NCI-H2029 treated with DMSO at 0.1 percent for 48 hours (cell line): ENCODE results near the gene AGBL3.
A peak's percentile ranks its signal among the peaks of the same experiment; 100 is the strongest.
"Not testable (repeated sequence)": the region's sequence is repeated elsewhere in the genome, so short reads cannot be mapped to it uniquely, and the experiment has no call there.

ENCODE experiments used
- DNase-seq: peaks from one replicate; lab custom pipeline; 2025; lab: John Stamatoyannopoulos, UW

AGBL3 gene

DNA sequence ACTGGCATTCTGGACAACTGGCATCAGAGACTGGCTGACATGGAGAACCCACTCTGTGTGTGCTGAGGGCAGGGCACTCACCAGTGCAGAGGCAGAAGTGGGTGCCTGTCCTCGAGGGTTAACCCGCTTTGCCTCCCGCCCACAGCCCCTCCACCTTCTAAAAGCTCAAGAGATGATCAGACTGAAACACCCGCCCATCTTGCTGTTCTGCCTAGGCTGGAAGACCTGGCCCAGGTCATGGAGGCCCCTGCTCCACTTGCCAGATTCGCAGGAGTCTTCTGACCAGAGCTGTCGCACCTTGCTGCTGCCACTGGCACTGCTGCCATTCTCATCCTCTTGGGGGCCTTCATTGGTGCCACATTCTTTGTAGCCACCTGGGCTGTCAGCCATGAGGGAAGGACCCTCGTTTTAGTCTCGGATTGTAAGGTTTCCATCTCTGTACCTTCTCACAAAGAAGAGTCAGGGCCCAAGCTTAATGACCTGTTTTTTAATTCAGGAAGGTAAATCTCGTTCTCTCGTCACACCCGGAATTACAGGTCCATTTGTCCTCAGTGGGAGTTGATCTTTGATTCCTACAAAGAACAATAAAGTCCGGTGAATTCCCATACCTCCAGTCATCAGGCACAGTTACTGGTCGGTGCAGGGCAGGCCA, 182.3 kb downstream of the AGBL3 start:
- DNase-seq, result no peak

DNA sequence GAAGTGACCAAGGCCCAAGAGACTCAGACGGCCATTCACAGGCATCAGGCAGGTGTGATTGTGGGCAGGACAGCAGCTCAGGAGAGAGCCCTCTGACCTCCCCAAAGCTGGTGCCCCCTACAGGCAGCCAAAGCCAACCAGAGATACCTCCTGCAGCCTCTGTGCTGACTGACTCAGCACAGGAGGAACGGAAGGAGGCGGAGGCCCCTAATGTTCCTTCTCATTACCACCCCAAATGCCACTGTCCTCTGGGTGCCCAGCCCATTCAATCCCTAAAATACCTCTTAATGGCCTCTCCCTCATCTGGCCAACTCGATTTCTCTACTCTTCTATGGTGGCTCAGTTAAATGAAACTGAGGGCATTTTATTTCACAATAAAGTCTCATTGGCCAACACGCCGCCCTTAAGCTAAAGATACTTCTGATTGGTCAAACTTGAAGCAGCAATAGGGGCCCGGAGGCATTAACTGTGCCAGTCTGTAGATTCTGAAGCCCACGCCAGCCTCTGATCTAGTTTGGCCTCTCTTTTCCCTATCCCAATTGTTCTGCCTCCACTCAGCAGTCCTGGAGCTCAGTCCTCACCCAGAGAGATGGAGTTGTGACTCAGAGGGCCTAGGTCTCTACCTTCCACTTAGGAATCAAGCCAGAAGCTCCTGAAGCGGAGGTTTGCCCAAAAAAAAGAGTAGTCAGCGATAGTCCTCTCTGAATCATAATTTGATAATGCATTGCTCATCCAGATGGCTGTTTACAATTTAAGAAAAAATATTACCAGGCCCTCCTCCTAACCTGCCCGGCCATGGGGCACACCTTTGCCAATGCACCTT, 183.0 kb downstream of the AGBL3 start:
- no peak for DNase-seq

DNA sequence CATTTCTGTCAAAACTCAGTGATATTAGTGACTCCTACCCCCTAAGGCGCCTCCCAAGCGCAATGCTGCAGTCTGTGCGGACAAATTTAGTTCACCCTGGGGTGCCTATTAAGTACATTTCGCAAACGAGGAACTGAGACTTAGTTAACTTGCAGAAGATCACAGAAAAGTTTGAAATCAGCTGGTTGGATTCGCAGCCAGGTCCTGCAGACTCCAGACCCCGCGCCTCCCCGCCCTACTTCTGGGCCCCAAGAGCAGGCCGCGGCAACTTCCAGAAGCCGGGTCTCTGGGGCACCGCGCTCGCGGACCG, 183.6 kb downstream of the AGBL3 start:
- DNase-seq, result no peak

DNA sequence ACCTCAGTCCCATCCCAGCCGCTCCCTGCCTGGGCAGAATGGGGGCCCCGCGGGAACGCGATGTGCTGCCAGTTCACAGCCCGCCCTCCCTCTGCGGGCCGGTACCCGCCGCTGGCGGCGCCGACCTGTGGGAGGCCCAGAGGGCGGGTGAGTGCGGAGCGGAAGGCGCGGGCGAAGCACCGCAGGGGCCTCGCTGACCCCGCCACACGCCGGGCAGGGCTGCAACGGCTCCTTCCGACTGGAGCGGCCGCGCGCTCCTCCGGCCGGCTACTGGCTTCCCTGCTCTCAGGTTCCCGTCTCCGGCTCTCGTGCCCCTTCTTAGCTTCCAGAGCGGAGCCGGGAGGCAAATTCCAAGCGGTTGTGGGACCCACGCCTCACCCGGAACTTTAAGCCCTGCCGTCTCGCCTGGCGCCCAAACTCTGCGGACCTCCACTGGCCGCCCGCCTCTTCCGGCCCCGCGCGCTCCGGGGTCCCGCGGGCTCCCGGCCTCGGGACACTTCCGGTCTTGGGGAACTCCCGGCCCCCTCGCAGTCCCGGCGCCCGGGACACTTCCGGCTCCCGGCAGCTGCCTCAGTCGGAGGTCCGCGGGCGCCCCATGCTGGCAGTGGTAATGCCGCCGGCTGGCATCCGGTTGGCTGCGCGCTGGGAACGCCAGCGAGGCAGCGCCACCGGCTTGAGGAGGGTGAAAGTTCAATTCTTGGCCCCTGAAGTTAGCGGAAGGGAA, 184.1 kb downstream of the AGBL3 start, which contains the start of gene CYREN:
Gene CYREN, minus strand, starts transcription at position 434 of the 724 bp plus-strand sequence. CDS start 1,785 bp downstream, outside the sequence.
- peak; percentile 45 for DNase-seq

DNA sequence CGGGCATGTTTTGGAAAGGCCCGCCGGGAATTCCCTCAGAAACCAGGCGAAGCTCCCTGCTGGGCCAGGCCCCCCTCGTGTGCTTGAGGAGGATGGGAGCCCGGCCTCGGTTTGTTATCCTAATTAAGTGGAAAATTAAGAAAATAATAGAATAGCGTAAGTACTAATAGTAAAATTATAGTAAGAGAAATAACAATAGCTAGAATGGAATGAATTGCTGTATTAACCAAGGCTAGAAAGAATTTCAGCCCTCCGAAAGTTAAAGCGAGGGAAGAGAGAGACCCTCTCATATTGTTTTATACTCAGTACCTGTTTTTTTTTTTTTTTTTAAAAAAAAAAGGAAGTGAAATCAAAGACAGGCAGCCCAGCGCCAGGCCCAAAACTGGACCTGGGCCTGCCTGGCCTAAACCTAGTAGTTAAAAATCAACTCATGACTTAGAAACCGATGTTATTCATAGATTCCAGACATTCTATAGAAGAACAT, 184.7 kb downstream of the AGBL3 start:
- not testable (repeated sequence) for DNase-seq

DNA sequence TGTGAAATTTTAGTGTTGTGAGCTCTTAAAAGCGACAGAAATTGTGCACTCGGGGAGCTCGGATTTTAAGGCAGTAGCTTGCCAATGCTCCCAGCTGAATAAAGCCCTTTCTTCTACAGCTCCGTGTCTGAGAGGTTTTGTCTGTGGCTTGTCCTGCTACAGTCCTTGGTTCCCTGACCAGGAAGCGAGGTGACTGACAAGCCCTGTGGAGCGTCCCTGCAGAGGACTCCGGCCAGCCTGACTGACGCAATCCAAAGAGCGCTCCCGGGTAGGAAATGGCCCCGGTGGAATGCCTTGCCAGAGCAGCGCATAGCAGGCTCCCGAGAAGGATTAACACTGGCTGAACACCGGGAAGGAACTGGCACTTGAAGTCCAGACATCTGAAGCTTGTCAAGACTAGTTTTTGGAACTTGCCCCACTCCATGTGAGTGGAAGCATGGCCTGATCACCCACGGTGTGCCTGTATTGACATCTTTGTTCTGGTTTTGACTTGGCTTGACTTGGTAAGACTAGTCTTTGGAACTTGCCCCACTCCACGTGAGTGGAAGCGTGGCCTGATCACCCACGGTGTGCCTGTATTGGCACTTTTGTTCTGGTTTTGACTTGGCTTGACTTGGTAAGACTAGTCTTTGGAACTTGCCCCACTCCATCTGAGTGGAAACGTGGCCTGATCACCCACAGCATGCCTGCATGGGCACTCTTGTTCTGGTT, 185.4 kb downstream of the AGBL3 start:
- DNase-seq, result not testable (repeated sequence)

DNA sequence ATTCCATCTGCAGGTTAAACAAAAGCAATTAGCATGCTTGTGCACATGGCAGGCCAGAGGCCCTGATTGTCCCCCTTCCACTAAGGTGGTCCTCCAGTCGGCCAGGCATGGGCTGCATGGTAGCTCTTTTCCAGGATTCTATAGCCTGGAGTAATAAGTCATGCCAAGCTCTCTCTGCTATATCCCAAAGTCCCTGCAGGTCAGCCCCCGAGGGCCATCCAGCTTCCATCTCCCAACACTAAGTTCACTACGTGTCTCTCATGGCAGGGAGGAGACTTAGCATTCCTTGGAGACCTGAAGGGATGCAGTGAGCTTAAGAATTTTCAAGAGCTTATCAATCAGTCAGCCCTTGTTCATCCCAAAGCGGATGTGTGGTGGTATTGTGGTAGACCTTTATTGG, 187.6 kb downstream of the AGBL3 start:
- DNase-seq, result not testable (repeated sequence)

DNA sequence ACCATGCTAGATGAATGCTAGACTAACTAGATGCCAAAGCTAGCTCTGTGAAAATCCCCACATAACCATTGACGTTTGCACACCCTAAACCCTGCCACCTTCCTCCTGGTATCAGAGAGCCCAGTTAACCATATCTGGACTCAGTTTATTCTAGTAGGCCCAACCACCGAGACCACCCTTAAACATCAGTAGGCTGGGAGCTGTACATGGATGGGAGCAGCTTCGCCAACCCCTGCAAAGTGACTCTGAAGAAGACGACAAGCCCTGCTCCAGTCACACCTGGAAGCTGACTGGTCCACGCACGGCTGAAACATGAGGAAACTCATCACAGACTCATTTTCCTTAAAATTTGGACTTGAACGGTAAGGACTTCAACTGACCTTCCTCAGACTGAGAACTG, 188.6 kb downstream of the AGBL3 start:
- DNase-seq, result no peak

DNA sequence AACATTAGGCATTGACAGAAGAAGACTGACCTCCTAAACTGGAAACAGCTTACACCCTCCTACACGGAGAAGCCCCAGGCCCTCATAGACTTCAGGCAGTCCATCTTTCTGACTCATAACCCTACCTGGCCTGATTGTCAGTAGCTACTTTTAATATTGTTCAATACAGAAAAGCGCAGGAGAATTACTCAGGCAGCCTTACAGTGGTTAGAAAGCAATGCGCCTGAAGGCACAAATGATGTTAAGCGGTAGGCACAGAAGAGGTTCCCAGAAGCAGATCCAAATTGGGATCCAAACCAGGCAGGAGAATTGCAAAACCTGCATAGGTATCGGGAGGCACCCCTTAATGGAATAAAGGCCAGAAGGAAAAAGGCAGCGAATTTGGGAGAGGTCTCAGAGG, 189.6 kb downstream of the AGBL3 start:
- no peak for DNase-seq

DNA sequence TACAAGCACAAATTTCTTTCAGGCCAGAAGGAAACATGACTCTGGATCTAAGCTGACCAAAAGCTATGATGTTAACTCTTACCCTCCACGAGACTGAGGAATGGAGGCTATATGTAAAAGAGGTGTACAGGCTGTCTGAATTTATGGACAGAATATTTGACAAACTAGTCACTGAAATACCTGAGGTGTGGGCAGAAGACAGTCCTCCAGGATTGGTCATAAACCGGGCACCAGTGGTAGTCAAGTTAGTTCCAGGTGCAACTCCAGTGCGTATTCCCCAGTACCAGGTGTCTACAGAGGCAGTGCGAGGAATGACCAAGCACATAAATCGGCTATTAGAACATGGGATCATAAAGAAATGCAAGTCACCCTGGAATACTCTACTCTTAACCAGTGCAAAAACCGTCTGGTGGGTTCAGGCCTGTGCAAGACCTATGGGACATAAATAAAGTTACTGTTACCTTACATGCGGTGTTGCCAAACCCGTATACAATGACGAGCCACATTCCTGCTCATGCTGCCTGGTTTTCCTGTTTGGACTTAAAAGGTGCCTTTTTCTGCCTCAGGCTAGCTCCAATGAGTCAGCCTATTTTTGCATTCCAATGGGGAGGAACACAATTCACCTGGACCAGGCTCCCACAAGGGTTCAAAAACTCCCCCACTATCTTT, 190.9 kb downstream of the AGBL3 start:
- no peak for DNase-seq

DNA sequence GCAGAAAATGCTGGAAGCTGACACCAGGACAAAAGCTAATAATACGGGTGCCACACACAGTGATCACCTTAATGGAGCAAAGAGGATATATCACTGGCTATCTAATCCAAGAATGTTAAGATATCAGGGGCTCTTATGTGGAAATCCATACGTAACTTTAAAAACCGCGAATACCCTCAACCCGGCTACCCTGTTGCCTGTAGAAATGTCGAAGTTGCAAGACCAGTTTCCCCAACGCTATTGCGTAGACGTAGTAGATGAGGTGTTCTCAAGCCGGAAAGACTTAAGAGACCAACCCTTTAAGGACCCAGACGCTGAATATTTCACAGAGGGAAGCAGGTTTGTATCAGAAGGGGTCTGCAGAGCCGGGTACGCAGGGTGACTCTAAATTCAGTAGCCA, 192.1 kb downstream of the AGBL3 start:
- no peak for DNase-seq

DNA sequence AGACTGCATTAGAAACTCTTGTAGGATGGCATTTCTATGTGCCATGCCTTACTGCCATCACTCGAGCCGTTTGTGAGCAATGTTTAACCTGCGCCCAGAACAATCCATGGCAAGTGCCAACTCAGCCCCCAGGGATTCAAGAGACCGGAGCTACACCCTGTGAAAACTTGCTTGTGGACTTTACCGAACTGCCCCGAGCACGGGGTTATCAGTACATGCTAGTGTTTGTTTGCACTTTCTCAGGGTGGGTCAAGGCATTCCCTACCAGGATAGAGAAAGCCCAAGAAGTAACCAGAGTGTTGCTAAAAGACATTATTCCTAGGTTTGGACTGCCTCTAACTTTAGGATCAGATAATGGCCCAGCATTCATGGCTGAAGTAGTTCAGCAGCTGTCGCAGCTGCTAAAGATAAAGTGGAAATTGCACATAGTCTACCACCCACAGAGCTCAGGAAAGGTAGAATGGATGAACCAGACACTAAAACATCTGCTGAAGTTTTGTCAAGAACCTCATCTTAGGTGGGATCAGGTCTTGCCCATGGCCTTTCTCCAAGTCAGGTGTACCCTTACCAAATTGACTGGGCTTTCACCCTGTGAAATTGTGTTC, 193.1 kb downstream of the AGBL3 start:
- no peak for DNase-seq

DNA sequence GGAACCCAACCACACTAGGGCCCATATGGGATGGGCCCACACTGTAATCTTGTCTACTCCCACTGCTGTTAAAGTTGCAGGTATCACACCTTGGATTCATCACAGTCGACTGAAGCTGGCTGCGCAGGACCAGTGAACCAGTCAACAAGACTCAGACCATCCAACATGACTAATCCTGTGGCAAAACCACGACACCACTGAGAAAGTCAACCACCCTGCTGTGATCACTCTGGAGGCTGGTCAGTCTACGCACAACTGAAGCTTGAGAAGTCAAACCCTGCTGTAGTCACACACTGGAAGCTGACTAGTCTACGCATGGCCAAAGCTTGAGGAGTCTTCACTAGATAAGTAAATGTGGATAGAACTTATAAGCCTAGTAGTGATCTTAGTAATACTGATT, 193.8 kb downstream of the AGBL3 start:
- DNase-seq, result no peak

DNA sequence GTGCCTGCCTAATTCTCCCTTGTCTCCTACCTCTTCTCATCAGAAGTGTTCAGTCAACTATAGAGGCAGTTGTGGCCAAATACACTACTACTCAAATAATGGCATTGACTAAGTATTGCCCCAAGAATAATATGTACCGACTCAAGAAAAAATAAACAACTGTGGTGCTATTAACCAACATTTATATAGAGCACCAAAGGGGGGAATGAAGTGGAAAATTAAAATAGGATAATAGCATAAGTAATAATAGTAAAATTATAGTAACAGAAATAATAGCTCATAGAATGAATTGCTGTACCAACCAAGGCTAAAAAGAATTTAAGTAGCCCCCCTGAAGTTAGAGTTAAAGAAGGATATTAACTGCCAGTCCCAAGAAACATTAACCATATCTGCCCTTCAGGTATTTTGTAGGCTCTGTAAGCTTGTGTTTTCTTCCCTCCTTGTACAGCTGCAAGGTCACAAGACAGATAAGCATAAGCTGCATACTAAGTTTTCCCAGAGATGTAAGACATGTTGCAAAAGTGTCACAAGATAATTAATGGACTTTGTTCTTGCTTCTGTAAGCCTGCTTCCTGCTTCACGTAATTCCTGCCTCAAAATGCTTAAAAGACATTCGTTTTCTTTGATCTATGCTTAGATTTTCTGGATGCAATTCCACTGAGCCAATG, 195.1 kb downstream of the AGBL3 start:
- no peak for DNase-seq

DNA sequence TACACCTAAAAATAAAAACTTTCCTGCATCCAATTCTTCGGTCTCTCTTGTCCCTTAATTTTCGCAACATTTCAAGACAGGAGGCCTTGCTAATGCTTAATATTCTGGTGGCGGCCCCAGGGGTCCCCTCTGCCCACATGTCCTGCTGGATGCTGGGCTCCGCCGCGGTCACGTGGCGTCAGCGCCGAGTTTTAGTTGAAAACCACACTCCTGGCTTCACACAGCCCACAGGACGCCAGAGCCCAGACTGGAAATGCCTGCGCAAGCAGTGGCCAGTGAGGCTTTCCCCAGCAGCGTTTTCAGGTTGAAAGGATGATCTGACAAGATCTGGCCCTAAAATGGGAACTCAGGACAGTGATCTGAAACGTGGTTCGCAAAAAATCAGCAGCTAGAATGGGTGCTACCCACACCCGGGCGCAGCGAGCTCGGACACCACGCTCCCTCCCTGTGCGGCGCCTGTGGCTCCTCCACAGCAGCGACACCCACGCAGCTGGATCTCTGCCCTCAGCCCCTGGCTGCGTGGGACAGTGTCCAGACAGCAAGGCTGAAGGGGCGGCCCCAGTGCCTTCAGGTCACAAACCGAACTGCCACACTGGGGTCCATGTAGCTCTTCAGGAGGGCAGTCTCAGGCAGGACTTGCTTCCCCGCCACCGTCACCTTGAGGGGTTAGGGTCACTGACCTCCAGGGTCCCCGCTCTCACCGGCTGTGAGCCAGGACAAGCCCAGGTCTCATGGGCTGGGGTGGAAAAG, 195.8 kb downstream of the AGBL3 start:
- DNase-seq, result no peak

DNA sequence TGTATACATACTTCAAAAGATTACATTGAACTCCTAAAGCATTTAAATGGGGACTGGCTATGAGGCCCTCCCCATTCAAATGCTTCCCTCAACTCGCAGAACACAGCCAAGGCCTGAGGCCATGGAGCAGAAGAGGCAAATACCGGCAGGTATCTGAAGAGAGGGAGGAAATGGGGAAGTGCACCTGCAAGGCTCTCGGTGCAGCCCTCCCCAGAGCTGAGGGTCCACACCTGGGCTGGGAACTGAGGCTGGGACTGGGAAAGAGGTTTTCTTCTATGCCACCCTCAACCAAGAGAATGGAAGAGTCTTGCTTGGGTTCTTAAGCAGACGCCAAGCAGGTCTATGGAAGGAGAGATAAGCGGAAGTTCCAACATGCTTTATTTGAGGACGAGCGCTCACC, 197.2 kb downstream of the AGBL3 start:
- no peak for DNase-seq

DNA sequence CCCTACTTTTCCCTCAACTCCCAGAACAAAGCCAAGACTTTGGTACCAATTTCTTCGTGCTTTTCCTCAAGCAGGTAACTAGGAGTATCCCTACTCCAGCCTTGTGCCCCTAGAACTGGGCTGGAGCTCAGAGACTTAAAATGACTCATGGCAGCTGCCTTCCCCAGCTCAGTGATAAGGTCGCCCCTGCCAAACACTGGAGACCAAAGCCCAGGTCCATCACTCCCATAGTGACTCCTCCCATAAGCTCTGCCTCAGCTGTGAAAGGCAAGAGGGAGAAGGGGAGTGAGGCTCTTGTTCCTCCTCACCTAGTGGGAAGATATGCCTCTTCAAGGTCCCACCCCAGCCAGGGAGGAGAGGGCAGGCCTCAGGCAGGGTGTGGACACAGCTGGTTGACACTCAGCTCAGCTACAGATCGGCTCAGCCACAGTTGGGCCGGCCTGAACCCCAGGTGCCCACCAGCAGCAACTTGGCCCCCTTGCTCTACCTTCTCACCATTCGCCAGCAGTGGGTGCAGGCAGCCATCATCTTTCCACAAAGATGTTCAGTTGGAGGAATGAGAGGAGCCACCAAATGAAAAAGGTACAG, 198.0 kb downstream of the AGBL3 start:
- no peak for DNase-seq
